Activated T-cell treated with anti-CD3 and anti-CD28 coated beads, Interleukin-2, amount 50 U/mL, for 4 hours (primary cell): ENCODE data around the gene BRME1. TPM values are rescaled to one million over a fixed set of nuclear protein-coding genes. Genes with fewer than 3 reads are reported as not detected.
"Not testable (repeated sequence)": the region's sequence is repeated elsewhere in the genome, so short reads cannot be mapped to it uniquely, and the experiment has no call there.

Source experiments
- ATAC-seq, 2 donors: fragments of 200-7000 bp; cut with Tn5 transposase; one replicate each; pipeline ENCODE4 v1.10.0; 2021
- DNase-seq: peaks from one replicate; pipeline ENCODE4 v3.0.0-alpha.2; 2020
- H3K27me3 Mint-ChIP-seq: one replicate; pipeline ENCODE4 v1.8.0; 2021; ENCODE audit warnings: low read depth, mixed read lengths
- H3K36me3 Mint-ChIP-seq: one replicate; pipeline ENCODE4 v1.8.0; 2022; ENCODE audit warnings: mixed read lengths; ENCODE audit not compliant: insufficient read depth
- H3K4me1 Mint-ChIP-seq: one replicate; pipeline ENCODE4 v1.8.0; 2021; ENCODE audit warnings: low read depth, mixed read lengths
- H3K4me3 Mint-ChIP-seq: one replicate; pipeline ENCODE4 v1.8.0; 2021; ENCODE audit warnings: mild to moderate bottlenecking, moderate library complexity, mixed read lengths
- H3K9me3 Mint-ChIP-seq: one replicate; pipeline ENCODE4 v1.8.0; 2021; ENCODE audit warnings: mixed read lengths
- total RNA-seq, 3 donors: library from RNA; stranded (reverse); gene quantifications; one replicate each; pipeline ENCODE4 v1.2.1, GENCODE V29; 2021

BRME1 gene
- total RNA-seq, 3 donors from 2014 or later = 7.3 to 9.3 (median 8.9) TPM

DNA sequence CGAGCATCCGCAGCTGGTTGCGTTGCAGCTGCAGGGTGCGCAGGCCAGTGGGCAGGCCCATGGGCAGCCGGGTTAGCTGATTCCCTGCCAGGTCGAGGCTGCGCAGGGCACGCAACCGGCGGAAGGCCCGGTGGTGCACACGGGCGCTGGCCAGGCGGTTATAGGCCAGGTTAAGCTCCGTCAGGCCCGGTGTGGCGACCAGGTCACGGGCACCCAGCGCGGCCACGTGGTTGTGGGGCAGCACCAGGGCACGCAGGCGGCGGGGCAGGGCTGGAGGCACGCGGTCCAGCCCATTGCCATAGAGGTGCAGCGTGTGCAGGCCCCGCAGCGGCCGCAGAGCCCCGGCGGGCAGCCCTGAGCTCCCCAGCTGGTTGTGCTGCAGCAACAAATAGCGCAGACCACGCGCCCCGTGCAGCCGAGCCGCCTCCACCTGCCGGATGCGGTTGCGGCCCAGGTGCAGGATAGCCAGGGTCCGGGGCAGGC, 27.0 kb upstream of the BRME1 start:
- no peaks in the 10 kb centered on the region for H3K4me1 Mint-ChIP-seq
- peaks cover 2% of the 10 kb centered on the region for H3K36me3 Mint-ChIP-seq
- ATAC-seq (no peak), DNase-seq (no peak)
- no peak overlapping the region for H3K4me3 Mint-ChIP-seq
- H3K9me3 Mint-ChIP-seq = no peaks in the 10 kb centered on the region
- H3K27me3 Mint-ChIP-seq = peaks cover 13% of the 10 kb centered on the region

DNA sequence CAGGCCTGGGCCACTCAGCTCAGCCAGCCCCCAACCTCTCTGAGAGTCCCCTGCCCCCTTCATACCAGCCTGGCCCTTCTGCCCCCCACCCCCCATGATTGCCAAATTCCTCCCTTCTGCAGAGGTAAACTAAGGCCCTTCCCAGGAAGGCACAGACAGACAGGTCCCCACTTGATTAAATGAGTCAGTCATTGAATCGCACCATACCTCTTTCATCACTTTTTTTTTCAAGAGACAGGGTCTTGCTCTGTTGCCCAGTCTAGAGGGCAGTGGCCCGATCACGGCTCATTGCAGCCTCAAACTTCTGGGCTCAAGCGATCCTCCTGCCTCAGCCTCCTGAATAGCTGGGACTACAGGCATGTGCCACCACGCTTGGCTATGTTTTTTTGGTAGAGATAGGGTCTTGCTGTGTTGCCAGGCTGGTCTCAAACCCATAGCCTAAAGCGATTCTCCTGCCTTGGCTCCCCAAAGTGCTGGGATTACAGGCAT, 26.3 kb upstream of the BRME1 start:
- peaks cover 9% of the 10 kb centered on the region for H3K27me3 Mint-ChIP-seq
- H3K4me3 Mint-ChIP-seq = no peak overlapping the region
- DNase-seq (no peak), ATAC-seq (no peak)
- peaks cover 4% of the 10 kb centered on the region for H3K36me3 Mint-ChIP-seq
- peaks cover 2% of the 10 kb centered on the region for H3K4me1 Mint-ChIP-seq
- no peaks in the 10 kb centered on the region for H3K9me3 Mint-ChIP-seq

DNA sequence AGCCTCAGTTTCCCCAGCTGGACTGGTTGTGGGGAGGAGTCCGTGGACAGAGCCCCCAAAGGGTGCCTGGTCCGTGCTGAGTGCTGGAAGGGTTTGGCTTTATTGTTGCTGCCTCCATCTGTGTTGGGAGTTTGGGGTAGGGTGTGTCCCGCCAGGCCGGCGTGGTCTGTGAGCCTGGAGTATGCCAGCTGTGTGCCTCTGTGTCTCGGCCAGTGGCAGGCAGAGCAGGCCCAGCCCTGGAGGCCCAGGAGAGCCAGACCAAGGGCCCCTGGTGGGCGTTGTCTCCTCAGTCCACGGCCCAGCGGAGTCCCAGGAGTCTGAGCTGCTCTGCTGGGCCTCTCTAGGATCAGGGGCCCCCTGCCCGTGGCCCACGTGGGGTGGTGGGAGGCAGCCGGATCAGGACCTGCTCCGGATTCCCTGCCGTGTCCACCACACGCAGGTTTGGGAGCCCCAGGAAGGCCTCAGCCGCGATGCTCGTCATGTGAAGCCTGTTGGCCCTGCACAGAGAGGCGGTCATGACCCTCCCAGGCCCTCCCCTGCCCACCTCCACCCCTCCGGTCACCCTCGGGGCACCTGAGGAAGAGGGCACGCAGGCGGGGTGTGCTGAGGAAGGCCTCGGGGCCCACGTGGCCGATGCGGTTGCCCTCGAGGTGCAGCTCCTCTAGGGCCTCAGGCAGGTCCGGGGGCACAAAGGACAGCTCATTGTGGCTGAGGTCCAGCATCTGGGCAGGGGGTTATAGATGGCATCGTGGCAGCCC, 25.7 kb upstream of the BRME1 start:
- H3K4me1 Mint-ChIP-seq = peaks cover 5% of the 10 kb centered on the region
- peaks cover 4% of the 10 kb centered on the region for H3K36me3 Mint-ChIP-seq
- ATAC-seq (no peak), DNase-seq (no peak)
- no peaks in the 10 kb centered on the region for H3K9me3 Mint-ChIP-seq
- no peak overlapping the region for H3K4me3 Mint-ChIP-seq
- H3K27me3 Mint-ChIP-seq = peaks cover 9% of the 10 kb centered on the region

DNA sequence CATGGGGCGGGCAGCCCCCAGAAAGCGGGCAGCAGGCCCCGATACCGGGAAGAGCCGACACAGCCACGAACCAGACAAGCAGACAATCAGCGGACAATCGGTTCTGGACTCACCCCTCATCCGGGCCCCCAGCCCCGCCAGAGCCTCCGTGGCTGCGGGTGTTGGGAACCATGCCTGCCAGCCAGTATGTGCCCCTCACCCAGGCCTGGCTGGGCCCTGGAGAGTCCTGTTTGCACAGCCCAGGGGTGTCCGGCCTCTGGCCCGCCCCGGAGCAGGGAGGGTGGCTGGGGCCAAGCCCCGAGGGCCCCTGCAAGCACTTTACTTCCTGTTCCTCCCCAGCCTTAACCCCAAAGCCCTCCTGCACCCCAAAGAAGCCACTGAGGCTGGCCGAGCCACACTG, 24.5 kb upstream of the BRME1 start:
- no peak overlapping the region for H3K4me3 Mint-ChIP-seq
- H3K9me3 Mint-ChIP-seq = no peaks in the 10 kb centered on the region
- DNase-seq (no peak), ATAC-seq (no peak)
- peaks cover 9% of the 10 kb centered on the region for H3K27me3 Mint-ChIP-seq
- peaks cover 4% of the 10 kb centered on the region for H3K36me3 Mint-ChIP-seq
- H3K4me1 Mint-ChIP-seq = peaks cover 7% of the 10 kb centered on the region

DNA sequence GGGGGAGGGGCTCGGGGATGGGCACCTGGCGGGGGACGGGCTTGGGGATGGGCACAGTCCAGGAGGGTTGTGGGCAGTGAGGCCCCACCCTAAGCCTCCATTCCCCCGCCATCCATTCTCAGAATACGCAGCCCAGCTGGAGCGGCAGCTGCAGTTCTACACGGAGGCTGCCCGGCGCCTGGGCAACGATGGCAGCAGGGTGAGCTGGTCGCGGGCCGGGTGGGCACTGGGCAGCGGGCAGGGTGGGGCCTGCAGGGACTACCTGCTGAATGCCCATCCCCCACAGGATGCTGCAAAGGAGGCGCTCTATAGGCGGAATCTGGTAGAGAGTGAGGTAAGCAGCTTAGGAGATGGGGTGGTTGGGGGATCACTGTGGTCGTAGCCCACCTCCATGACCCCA, 24.0 kb upstream of the BRME1 start:
- no peak for ATAC-seq
- peaks cover 4% of the 10 kb centered on the region for H3K36me3 Mint-ChIP-seq
- H3K27me3 Mint-ChIP-seq = peaks cover 9% of the 10 kb centered on the region
- H3K4me1 Mint-ChIP-seq = peaks cover 7% of the 10 kb centered on the region
- no peaks in the 10 kb centered on the region for H3K9me3 Mint-ChIP-seq
- no peak overlapping the region for H3K4me3 Mint-ChIP-seq
- no peak for DNase-seq

DNA sequence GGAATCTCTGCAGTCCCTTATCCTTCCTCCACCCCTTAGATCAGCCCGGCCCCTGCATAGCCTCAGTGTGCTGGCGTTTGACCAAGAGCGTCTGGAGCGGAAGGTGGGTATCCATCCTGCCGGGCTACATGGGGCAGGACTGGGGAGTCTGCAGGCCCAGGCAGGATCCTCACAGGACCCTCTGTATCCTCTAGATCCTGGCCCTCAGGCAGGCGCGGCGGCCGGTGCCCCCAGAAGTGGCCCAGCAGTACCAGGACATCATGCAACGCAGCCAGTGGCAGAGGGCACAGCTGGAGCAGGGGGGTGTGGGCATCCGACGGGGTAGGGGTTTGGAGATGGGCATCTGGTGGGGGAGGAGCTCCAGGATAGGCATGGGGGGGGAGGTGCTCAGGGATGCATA, 23.4 kb upstream of the BRME1 start:
- Mint-ChIP-seq H3K27me3 (peaks cover 6% of the 10 kb centered on the region), H3K9me3 (no peaks in the 10 kb centered on the region), H3K4me1 (peaks cover 7% of the 10 kb centered on the region), H3K4me3 (no peak overlapping the region), H3K36me3 (peaks cover 4% of the 10 kb centered on the region)
- ATAC-seq (no peak), DNase-seq (no peak)

DNA sequence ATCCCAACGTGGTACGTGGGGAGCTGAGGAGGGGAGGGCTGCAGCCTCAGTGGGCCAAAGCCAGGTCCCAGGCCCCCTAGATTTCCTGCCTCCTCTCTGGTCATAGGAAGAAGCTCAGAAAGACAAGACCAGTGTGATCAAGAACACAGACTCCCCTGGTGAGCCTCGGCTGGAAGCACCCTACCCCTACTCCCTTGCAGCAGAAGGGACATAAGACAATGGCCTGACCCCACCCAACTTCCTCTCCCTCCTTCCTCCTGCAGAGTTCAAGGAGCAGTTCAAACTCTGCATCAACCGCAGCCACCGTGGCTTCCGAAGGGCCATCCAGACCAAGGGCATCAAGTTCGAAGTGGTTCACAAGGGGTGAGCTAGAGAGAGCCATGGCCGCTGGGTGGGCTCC, 20.8 kb upstream of the BRME1 start:
- DNase-seq (no peak), ATAC-seq (no peak)
- Mint-ChIP-seq H3K4me3 (no peak overlapping the region), H3K4me1 (peaks cover 7% of the 10 kb centered on the region), H3K9me3 (no peaks in the 10 kb centered on the region), H3K36me3 (peaks cover 17% of the 10 kb centered on the region), H3K27me3 (no peaks in the 10 kb centered on the region)

DNA sequence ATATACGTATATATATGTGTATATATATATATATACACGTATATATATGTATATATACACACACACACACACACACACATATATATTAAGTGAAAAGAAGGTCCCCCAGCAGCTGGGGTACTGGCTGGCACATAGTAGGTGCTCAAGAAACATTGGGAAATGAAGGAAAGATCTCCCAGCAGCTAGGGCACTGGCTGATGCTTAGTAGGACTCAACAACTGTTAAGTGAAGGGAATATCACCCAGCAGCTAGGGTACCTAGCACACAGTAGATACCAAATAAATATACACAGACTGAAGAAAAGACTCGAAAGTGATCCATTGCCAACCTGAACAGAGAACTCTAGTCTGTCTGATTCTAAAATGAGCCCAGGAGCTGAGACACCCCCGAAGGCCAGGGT, 20.1 kb upstream of the BRME1 start:
- Mint-ChIP-seq H3K27me3 (no peaks in the 10 kb centered on the region), H3K36me3 (peaks cover 24% of the 10 kb centered on the region), H3K4me1 (peaks cover 7% of the 10 kb centered on the region), H3K4me3 (no peak overlapping the region), H3K9me3 (no peaks in the 10 kb centered on the region)
- ATAC-seq (no peak), DNase-seq (no peak)

DNA sequence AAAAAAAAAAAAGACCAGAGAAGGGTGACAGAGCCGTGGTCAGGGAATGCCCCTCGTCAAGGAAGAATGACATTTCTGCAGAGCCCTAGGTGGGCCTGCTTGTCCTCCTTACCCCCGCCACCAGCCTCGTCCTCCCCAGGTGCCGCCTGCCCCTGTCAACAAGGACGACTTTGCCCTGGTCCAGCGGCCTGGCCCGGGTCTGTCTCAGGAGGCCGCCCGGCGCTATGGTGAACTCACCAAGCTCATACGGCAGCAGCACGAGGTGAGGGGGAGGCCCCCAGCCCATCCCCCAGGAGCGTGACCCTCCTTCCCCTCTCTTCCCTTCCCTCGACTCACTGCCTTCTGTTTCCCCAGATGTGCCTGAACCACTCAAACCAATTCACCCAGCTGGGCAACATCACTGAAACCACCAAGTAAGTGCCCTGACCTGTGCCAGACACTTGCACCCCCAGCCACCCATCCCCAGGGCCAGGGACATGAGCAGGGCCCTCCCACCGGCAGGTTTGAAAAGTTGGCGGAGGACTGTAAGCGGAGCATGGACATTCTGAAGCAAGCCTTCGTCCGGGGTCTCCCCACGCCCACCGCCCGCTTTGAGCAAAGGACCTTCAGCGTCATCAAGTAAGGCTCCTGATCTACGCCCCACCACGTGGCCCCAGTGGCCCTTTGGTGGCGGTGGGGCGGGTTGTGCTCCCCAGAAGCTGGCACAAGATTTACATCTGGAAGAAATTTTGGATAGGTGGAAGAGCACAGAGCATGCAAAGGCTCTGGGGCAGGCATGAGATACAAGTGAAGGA, 17.5 kb upstream of the BRME1 start:
- H3K4me1 Mint-ChIP-seq = peaks cover 7% of the 10 kb centered on the region
- no peaks in the 10 kb centered on the region for H3K27me3 Mint-ChIP-seq
- H3K4me3 Mint-ChIP-seq = no peak overlapping the region
- H3K36me3 Mint-ChIP-seq = peaks cover 29% of the 10 kb centered on the region
- DNase-seq (no peak), ATAC-seq (no peak)
- H3K9me3 Mint-ChIP-seq = no peaks in the 10 kb centered on the region

DNA sequence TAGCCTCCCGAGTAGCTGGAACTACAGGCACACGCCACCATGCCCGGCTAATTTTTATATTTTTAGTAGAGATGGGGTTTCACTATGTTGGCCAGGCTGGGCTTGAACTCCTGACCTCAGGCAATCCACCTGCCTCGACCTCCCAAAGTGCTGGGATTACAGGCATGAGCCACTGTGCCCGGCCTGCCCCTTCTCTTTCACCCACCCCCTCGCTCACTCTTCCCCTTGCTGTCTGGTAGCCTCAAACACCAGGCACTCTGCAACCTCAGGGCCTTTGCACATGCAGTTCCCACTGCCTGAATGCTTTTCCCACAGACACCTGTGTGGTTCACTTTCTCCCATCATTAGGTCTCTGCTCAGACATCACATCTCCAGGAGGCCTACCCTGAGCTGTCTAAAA, 16.2 kb upstream of the BRME1 start:
- H3K36me3 Mint-ChIP-seq = peaks cover 30% of the 10 kb centered on the region
- H3K4me1 Mint-ChIP-seq, ATAC-seq, DNase-seq, H3K27me3 Mint-ChIP-seq, H3K9me3 Mint-ChIP-seq, H3K4me3 Mint-ChIP-seq: not testable (repeated sequence)

DNA sequence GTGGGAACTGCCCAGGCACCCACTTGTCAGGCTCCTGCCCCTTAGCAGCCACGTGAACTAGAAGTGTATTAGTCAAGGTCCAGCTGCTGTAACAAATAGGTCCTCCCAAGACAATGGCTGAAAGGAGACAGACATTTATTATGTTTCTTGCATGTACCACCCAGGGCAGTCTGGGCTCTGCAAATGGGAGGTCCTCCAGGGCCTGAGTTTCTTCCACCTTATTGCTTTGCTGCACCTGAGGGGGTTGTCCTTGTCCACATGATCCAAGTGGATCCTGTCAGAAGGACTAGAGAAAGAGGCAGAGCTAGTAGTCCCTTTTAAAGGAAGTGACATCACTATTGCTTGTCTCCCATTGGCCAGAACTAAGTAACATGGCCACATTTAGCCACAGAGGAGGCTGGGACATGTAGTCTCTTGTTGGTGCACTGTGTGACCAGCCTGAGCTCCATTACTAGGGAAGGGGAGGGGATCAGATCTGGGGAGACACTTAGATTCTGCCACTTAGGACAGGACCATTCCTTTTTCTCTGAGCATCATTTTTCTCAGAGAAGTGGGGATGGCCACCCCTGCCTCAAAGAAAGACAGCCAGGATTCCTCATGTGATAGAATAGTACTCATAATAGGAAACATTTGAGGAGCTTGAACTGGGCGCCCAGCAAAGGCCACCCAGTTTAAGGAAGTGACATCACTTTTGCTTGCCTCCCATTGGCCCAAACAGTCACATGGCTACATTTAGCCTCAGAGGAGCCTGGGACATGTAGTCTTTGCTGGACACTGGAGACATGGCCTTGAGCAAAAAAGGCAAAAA, 15.2 kb upstream of the BRME1 start:
- H3K36me3 Mint-ChIP-seq = peaks cover 30% of the 10 kb centered on the region
- no peak overlapping the region for H3K4me3 Mint-ChIP-seq
- DNase-seq = no peak
- no peaks in the 10 kb centered on the region for H3K4me1 Mint-ChIP-seq
- H3K27me3 Mint-ChIP-seq = no peaks in the 10 kb centered on the region
- peak; percentile 88 to 89 for ATAC-seq
- no peaks in the 10 kb centered on the region for H3K9me3 Mint-ChIP-seq

DNA sequence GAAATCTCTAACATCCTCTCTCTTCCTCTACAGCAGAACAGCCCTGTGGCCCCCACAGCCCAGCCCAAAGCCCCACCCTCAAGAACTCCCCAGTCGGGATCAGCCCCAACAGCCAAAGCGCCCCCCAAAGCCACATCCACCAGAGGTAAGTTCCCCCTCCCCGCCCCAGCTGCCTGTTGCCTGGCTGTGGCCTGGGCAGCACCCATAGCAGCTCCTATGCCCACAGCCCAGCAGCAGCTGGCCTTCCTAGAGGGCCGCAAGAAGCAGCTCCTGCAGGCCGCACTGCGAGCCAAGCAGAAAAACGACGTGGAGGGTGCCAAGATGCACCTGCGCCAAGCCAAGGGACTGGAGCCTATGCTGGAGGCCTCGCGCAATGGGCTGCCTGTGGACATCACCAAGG, 14.6 kb upstream of the BRME1 start:
- Mint-ChIP-seq H3K36me3 (peaks cover 30% of the 10 kb centered on the region), H3K4me1 (no peaks in the 10 kb centered on the region), H3K9me3 (no peaks in the 10 kb centered on the region), H3K27me3 (no peaks in the 10 kb centered on the region), H3K4me3 (no peak overlapping the region)
- ATAC-seq (no peak), DNase-seq (no peak)

DNA sequence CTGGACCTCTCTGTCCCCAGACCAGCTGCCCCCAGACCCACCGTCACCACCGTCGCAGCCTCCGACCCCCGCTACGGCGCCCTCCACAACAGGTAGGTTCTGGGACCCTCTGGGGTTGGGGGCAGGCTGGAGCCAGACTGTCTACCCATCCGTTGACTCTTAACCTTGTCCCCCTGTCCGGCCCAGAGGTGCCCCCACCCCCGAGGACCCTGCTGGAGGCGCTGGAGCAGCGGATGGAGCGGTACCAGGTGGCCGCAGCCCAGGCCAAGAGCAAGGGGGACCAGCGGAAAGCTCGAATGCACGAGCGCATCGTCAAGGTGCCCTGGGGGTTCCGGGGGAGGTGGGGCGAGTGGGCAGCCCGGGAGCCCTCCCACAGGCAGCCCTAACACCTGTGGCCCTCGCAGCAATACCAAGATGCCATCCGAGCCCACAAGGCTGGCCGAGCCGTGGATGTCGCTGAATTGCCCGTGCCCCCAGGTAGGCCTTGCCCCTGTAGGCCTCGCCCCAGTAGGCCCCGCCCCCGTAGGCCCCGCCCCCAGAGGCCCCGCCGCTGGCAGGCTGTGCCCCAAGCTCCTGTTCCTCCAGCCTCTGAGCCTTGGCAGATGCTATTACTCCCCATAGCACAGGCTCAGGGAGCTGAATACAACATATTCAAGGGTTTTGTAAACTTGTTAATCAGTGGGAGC, 13.0 kb upstream of the BRME1 start:
- ATAC-seq = no peak
- H3K9me3 Mint-ChIP-seq = no peaks in the 10 kb centered on the region
- no peaks in the 10 kb centered on the region for H3K4me1 Mint-ChIP-seq
- DNase-seq = no peak
- H3K36me3 Mint-ChIP-seq = peaks cover 30% of the 10 kb centered on the region
- no peaks in the 10 kb centered on the region for H3K27me3 Mint-ChIP-seq
- H3K4me3 Mint-ChIP-seq = no peak overlapping the region
